HL-60 (cell line): ENCODE measurements around the gene VPS9D1.
"Not testable (repeated sequence)": the region's sequence is repeated elsewhere in the genome, so short reads cannot be mapped to it uniquely, and the experiment has no call there.

ENCODE experiments used
- DNase-seq, 2 experiments: peaks; one replicate each; pipeline ENCODE4 v3.0.0-alpha.2; 2010 to 2020; ENCODE audit warnings: low read depth in 1 of 2, low spot score in 1 of 2
- H3K27ac ChIP-seq: fragments of 250-450 bp; sonication (Bioruptor Pico); replicated peaks from 2 replicates; pipeline ENCODE4 v1.5.1; 2020; ENCODE audit warnings: mild to moderate bottlenecking, moderate library complexity
- H3K27me3 ChIP-seq: fragments of 250-450 bp; sonication (Bioruptor Pico); 2 replicates; pipeline ENCODE4 v1.5.1; 2021; ENCODE audit warnings: mild to moderate bottlenecking, moderate library complexity; ENCODE audit not compliant: insufficient read depth, poor library complexity, severe bottlenecking
- H3K4me3 ChIP-seq: replicated peaks from 2 replicates; pipeline ENCODE4 v1.5.1; 2011; ENCODE audit warnings: mild to moderate bottlenecking, control low read depth, low read length; ENCODE audit not compliant: insufficient read depth
- CTCF ChIP-seq: IDR thresholded peaks from one replicate; pipeline ENCODE4 v1.5.1; 2011; ENCODE audit warnings: low read length, control low read depth, inconsistent platforms; ENCODE audit not compliant: insufficient read depth
- GABPA ChIP-seq: IDR thresholded peaks from 2 replicates; pipeline ENCODE4 v1.6.1; 2012; ENCODE audit warnings: low read depth
- POLR2AphosphoS5 ChIP-seq: IDR thresholded peaks from 2 replicates; pipeline ENCODE4 v1.6.1; 2012; ENCODE audit warnings: low read depth
- REST ChIP-seq: IDR thresholded peaks from 2 replicates; pipeline ENCODE4 v1.6.1; 2012; ENCODE audit warnings: low read depth; ENCODE audit not compliant: insufficient replicate concordance
- SPI1 ChIP-seq: IDR thresholded peaks from 2 replicates; pipeline ENCODE4 v1.6.1; 2012; ENCODE audit warnings: low read depth, mild to moderate bottlenecking, borderline replicate concordance

VPS9D1 gene

GRCh38 chr16:89667000-89667399 is 53.7 kb downstream of the VPS9D1 start:
- not testable (repeated sequence) for H3K27me3 ChIP-seq, H3K4me3 ChIP-seq, H3K27ac ChIP-seq
- TF ChIP-seq CTCF, result peak; percentile 9
- DNase-seq, result peak; percentile 7 to 54

- H3K4me3 ChIP-seq, H3K27me3 ChIP-seq, DNase-seq, H3K27ac ChIP-seq: not testable (repeated sequence)
These were observed 56.5 kb downstream of the VPS9D1 start for GRCh38 chr16:89664238-89664637.

DNA sequence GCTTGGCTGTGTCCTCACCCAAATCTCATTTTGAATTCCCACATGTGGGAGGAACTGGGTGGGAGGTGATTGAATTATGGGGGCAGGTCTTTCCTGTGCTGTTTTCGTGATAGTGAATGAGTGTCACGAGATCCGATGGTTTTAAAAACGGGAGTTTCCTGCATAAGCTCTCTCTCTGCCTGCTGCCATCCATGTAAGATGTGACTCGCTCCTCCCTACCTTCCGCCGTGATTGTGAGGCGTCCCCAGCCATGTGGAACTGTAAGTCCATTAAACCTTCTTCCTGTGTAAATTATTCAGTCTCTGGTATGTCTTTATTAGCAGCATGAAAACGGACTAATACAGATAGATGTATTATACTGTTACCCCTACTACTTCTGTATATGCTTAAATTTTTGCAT is 59.5 kb downstream of the VPS9D1 start:
- TF ChIP-seq POLR2AphosphoS5 (no peak), SPI1 (no peak), GABPA (no peak), REST (no peak), CTCF (no peak)
- Histone ChIP-seq H3K4me3 (no peak overlapping the region), H3K27ac (no peak overlapping the region), H3K27me3 (no peaks in the 10 kb centered on the region)
- DNase-seq, result no peak

- TF ChIP-seq GABPA (no peak), REST (no peak), POLR2AphosphoS5 (no peak), SPI1 (no peak), CTCF (no peak)
- H3K4me3 ChIP-seq, result no peak overlapping the region
- no peak overlapping the region for H3K27ac ChIP-seq
- no peak for DNase-seq
- no peaks in the 10 kb centered on the region for H3K27me3 ChIP-seq
These were observed 60.6 kb downstream of the VPS9D1 start for GRCh38 chr16:89660146-89660545.
